Frontal cortex (tissue), 4 donors: Measurements from ENCODE around the gene STX12. TPM values are rescaled to one million over a fixed set of nuclear protein-coding genes. Genes with fewer than 3 reads are reported as not detected.
"Not testable (repeated sequence)": the region's sequence is repeated elsewhere in the genome, so short reads cannot be mapped to it uniquely, and the experiment has no call there.

Experiments used
- DNase-seq, 2 donors: peaks; one replicate each; pipeline ENCODE4 v3.0.0; 2012; ENCODE audit warnings: low spot score in 2 of 2
- FAIRE-seq: peaks from 2 replicates; lab custom pipeline; 2012; peaks lifted over from hg19 to GRCh38; lab: Jason Lieb, UNC
- total RNA-seq: library from RNA; depleted of rRNA; stranded (reverse); fragments of >200 nt; gene quantifications from one replicate; pipeline ENCODE4 v1.2.3, GENCODE V29; 2014
- donor health status: control.
- donor health status: control.
- donor health status: control.

The STX12 gene
- total RNA-seq, 1 donor from 2014 or later: 175 TPM

- FAIRE-seq (no peak), DNase-seq (no peak)
These were observed 917 bp downstream of the STX12 start for GRCh38 chr1:27773826-27774445.

- FAIRE-seq (no peak), DNase-seq (no peak)
These were observed 1.6 kb downstream of the STX12 start for GRCh38 chr1:27774654-27775053.

- not testable (repeated sequence) for DNase-seq, FAIRE-seq
These were observed 2.3 kb downstream of the STX12 start for GRCh38 chr1:27775336-27775735.

GRCh38 chr1:27776276-27776675, 3.3 kb downstream of the STX12 start:
- not testable (repeated sequence) for FAIRE-seq

GRCh38 chr1:27778056-27778455, 5.0 kb downstream of the STX12 start:
- FAIRE-seq: no peak
- DNase-seq: no peak

More at GRCh38 chr1:27776276-27776675, 3.3 kb downstream of the STX12 start:
- not testable (repeated sequence) for DNase-seq

GRCh38 chr1:27779122-27779521, 6.1 kb downstream of the STX12 start:
- no peak for DNase-seq

GRCh38 chr1:27782950-27783349, 9.9 kb downstream of the STX12 start:
- DNase-seq (no peak), FAIRE-seq (no peak)

More at GRCh38 chr1:27779122-27779521, 6.1 kb downstream of the STX12 start:
- FAIRE-seq: no peak

GRCh38 chr1:27784700-27785099, 11.7 kb downstream of the STX12 start:
- FAIRE-seq (no peak), DNase-seq (no peak)

GRCh38 chr1:27785781-27786455, 12.9 kb downstream of the STX12 start:
- DNase-seq: no peak
- no peak for FAIRE-seq

GRCh38 chr1:27787895-27788294, 14.9 kb downstream of the STX12 start:
- FAIRE-seq (no peak), DNase-seq (no peak)

GRCh38 chr1:27789540-27790041, 16.6 kb downstream of the STX12 start:
- DNase-seq: no peak
- no peak for FAIRE-seq

- not testable (repeated sequence) for FAIRE-seq
These were observed 17.3 kb downstream of the STX12 start for GRCh38 chr1:27790270-27790669.

GRCh38 chr1:27795601-27796000, 22.6 kb downstream of the STX12 start:
- DNase-seq (no peak), FAIRE-seq (no peak)

More at GRCh38 chr1:27790270-27790669, 17.3 kb downstream of the STX12 start:
- not testable (repeated sequence) for DNase-seq

- no peak for FAIRE-seq
These were observed 31.8 kb downstream of the STX12 start for GRCh38 chr1:27804791-27805190.

GRCh38 chr1:27806758-27807157, 33.7 kb downstream of the STX12 start:
- DNase-seq (no peak), FAIRE-seq (no peak)

More at GRCh38 chr1:27804791-27805190, 31.8 kb downstream of the STX12 start:
- DNase-seq: no peak

GRCh38 chr1:27807385-27807784, 34.4 kb downstream of the STX12 start:
- no peak for FAIRE-seq

GRCh38 chr1:27808131-27808530, 35.1 kb downstream of the STX12 start:
- DNase-seq, FAIRE-seq: not testable (repeated sequence)

More at GRCh38 chr1:27807385-27807784, 34.4 kb downstream of the STX12 start:
- no peak for DNase-seq

- FAIRE-seq (no peak), DNase-seq (no peak)
These were observed 36.9 kb downstream of the STX12 start for GRCh38 chr1:27809883-27810282.

GRCh38 chr1:27811741-27812500, 38.9 kb downstream of the STX12 start:
- no peak for FAIRE-seq
- DNase-seq: no peak

- DNase-seq (no peak), FAIRE-seq (no peak)
These were observed 44.1 kb downstream of the STX12 start for GRCh38 chr1:27816921-27817630.
